ENCODE data around the gene BNIP3.
"Not testable (repeated sequence)": the region's sequence is repeated elsewhere in the genome, so short reads cannot be mapped to it uniquely, and the experiment has no call there.

The BNIP3 gene

DNA sequence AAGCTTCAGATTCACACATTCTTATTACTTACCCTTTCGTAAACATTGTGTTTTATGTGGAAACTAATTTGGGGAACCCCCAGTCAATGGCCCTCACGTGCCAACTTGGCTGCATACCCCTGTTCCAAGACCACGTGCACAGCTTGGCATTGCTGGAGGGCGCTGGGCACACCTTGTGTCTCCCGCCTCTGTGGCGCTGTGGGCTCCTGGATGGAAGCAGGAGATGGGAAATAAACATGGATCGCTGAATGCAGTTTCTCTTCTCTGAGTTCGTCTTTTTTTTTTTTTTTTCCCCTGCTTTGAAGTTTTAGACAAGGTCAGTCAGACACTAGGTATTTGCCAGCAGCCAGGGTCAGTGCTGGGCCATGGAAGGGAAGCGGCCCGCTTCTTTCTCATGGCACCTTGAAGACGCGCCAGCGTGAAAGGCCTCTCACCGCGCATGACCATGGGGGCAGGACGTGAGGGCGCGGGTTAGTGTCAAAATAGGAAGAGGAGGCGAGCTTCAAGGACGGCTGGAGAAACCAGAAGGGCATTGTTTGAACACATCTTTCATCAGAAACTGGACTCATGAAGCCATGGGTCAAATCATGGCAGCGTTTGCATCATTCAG, 27.3 kb downstream of the BNIP3 start:
- TF ChIP-seq, protein P1, sequence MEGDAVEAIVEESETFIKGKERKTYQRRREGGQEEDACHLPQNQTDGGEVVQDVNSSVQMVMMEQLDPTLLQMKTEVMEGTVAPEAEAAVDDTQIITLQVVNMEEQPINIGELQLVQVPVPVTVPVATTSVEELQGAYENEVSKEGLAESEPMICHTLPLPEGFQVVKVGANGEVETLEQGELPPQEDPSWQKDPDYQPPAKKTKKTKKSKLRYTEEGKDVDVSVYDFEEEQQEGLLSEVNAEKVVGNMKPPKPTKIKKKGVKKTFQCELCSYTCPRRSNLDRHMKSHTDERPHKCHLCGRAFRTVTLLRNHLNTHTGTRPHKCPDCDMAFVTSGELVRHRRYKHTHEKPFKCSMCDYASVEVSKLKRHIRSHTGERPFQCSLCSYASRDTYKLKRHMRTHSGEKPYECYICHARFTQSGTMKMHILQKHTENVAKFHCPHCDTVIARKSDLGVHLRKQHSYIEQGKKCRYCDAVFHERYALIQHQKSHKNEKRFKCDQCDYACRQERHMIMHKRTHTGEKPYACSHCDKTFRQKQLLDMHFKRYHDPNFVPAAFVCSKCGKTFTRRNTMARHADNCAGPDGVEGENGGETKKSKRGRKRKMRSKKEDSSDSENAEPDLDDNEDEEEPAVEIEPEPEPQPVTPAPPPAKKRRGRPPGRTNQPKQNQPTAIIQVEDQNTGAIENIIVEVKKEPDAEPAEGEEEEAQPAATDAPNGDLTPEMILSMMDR (IDR thresholded peaks at IDR 0.05; ENCODE audit: insufficient read depth, low read length, poor library complexity, severe bottlenecking): no peak
- DNase-seq (ENCODE audit: extremely low read depth, insufficient read length): no peak
- Histone ChIP-seq H3K36me3 (ENCODE audit: control insufficient read depth, insufficient read depth, low read length) (peaks cover 11% of the 10 kb centered on the region), H3K27me3 (replicated peaks; ENCODE audit: control insufficient read depth, insufficient read depth, low read length) (no peaks in the 10 kb centered on the region), H3K4me3 (replicated peaks; ENCODE audit: low read depth, low read length) (no peak overlapping the region)

GRCh38 chr10:131949908-131950307, 31.8 kb downstream of the BNIP3 start:
- peaks cover 32% of the 10 kb centered on the region for H3K36me3 ChIP-seq (ENCODE audit: control insufficient read depth, insufficient read depth, low read length)
- H3K4me3 ChIP-seq (replicated peaks; ENCODE audit: low read depth, low read length); DNase-seq (ENCODE audit: extremely low read depth, insufficient read length); H3K27me3 ChIP-seq (replicated peaks; ENCODE audit: control insufficient read depth, insufficient read depth, low read length): not testable (repeated sequence)

DNA sequence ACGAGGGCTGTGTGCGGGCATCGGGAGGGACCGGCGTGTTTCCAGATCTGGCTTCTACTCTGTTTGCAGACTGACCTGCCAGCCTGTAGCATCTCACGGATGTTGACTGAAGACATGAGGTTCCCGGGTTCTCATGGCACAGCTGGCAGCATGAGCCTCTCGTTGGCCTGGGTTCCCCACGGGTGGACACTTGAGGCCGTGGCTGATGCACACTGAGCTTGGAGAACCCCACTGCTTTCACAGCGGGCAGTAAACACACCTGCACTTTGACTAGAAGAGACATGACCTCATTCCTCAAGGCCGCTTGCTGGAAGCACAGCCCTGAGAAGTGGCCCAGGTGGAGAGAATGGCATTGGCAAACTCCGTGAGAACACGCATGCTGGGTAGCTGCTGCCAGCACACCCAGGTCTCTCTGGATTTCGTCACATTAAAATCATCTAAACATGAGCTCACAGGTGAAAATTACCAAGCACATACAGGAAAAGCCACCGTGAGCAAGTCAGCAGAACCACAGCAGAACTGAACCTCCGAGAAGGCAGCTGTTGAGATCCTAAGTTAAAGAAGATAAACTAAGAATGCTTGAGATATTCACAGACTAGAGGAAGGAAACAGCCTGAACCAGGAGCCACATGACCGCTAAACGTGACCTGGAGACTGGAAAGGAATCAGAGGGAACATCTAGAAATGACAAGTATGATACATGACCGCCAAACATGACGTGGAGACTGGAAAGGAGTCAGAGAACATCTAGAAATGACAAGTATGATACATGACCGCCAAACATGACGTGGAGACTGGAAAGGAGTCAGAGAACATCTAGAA, 32.5 kb downstream of the BNIP3 start:
- no peaks in the 10 kb centered on the region for H3K27me3 ChIP-seq (replicated peaks; ENCODE audit: control insufficient read depth, insufficient read depth, low read length)
- no peak overlapping the region for H3K4me3 ChIP-seq (replicated peaks; ENCODE audit: low read depth, low read length)
- DNase-seq (ENCODE audit: extremely low read depth, insufficient read length): no peak
- peaks cover 32% of the 10 kb centered on the region for H3K36me3 ChIP-seq (ENCODE audit: control insufficient read depth, insufficient read depth, low read length)
- TF ChIP-seq, protein P1 (IDR thresholded peaks at IDR 0.05; ENCODE audit: insufficient read depth, low read length, poor library complexity, severe bottlenecking): no peak

- Histone ChIP-seq H3K27me3 (replicated peaks; ENCODE audit: control insufficient read depth, insufficient read depth, low read length) (no peaks in the 10 kb centered on the region), H3K36me3 (ENCODE audit: control insufficient read depth, insufficient read depth, low read length) (peaks cover 32% of the 10 kb centered on the region), H3K4me3 (replicated peaks; ENCODE audit: low read depth, low read length) (no peak overlapping the region)
- TF ChIP-seq, protein P1 (IDR thresholded peaks at IDR 0.05; ENCODE audit: insufficient read depth, low read length, poor library complexity, severe bottlenecking): no peak
- no peak for DNase-seq (ENCODE audit: extremely low read depth, insufficient read length)
These were observed 33.2 kb downstream of the BNIP3 start for GRCh38 chr10:131948501-131948900.

GRCh38 chr10:131947631-131948347, 33.9 kb downstream of the BNIP3 start:
- no peaks in the 10 kb centered on the region for H3K27me3 ChIP-seq (replicated peaks; ENCODE audit: control insufficient read depth, insufficient read depth, low read length)
- H3K36me3 ChIP-seq (ENCODE audit: control insufficient read depth, insufficient read depth, low read length): peaks cover 33% of the 10 kb centered on the region
- TF ChIP-seq, protein P1 (IDR thresholded peaks at IDR 0.05; ENCODE audit: insufficient read depth, low read length, poor library complexity, severe bottlenecking): no peak
- no peak for DNase-seq (ENCODE audit: extremely low read depth, insufficient read length)
- H3K4me3 ChIP-seq (replicated peaks; ENCODE audit: low read depth, low read length): no peak overlapping the region

GRCh38 chr10:131946880-131947279, 34.8 kb downstream of the BNIP3 start:
- no peak for DNase-seq (ENCODE audit: extremely low read depth, insufficient read length)
- Histone ChIP-seq H3K4me3 (replicated peaks; ENCODE audit: low read depth, low read length) (no peak overlapping the region), H3K36me3 (ENCODE audit: control insufficient read depth, insufficient read depth, low read length) (peaks cover 33% of the 10 kb centered on the region), H3K27me3 (replicated peaks; ENCODE audit: control insufficient read depth, insufficient read depth, low read length) (no peaks in the 10 kb centered on the region)
- TF ChIP-seq, protein P1 (IDR thresholded peaks at IDR 0.05; ENCODE audit: insufficient read depth, low read length, poor library complexity, severe bottlenecking): no peak

Measured in GM06990 (cell line).